ENCODE results near the gene HDAC4.

GRCh38 chr2:239035361-239035814 lies 365.4 kb downstream of the HDAC4 start:
- TF ChIP-seq CTCF (IDR thresholded peaks at IDR 0.05; ENCODE audit: poor library complexity), result peak; percentile 71
- no peak for TF ChIP-seq EZH2 (IDR thresholded peaks at IDR 0.05; ENCODE audit: borderline replicate concordance)
